AG04449 (cell line): ENCODE results near the gene PNPLA3.

Experiments
- CTCF ChIA-PET: fragments of 350-600 bp; formaldehyde crosslinking; extraction: SDS; loops from one replicate; lab custom pipeline; 2021; ENCODE audit warnings: antibody characterized with exemption; lab: Yijun Ruan, JAX
- POLR2A ChIA-PET: fragments of 400-600, 350-600 bp; formaldehyde crosslinking; extraction: SDS; loops from one replicate; lab custom pipeline; 2020; ENCODE audit warnings: antibody characterized with exemption, inconsistent platforms; lab: Yijun Ruan, JAX
- DNase-seq: peaks from one replicate; pipeline ENCODE4 v3.0.0-alpha.2; 2010; ENCODE audit warnings: low read depth, low spot score
- H3K4me3 ChIP-seq: 2 replicates; pipeline ENCODE4 v1.5.1; 2011; ENCODE audit warnings: low read depth, mild to moderate bottlenecking, control low read depth, low read length
- CTCF ChIP-seq: IDR thresholded peaks from one replicate; pipeline ENCODE4 v1.5.1; 2011; ENCODE audit warnings: mild to moderate bottlenecking, moderate library complexity, low read length, control low read depth, inconsistent platforms; ENCODE audit not compliant: insufficient read depth; ENCODE audit errors: missing control alignments

Gene PNPLA3

GRCh38 chr22:43905681-43906080, 17.9 kb upstream of the PNPLA3 start:
- CTCF ChIA-PET: interaction anchor here (1.0 to 2.2 kb wide), 5 partner anchors 9 to 720 kb away, joined by 3 to 11 read pairs (median 4); no protein-coding TSS in a partner anchor
- no peak for TF ChIP-seq CTCF

GRCh38 chr22:43909708-43910107, 13.9 kb upstream of the PNPLA3 start:
- no peak for TF ChIP-seq CTCF
- no peak overlapping the region for H3K4me3 ChIP-seq
- POLR2A ChIA-PET: no interaction called here
- DNase-seq: no peak
- CTCF ChIA-PET: no interaction called here

More at GRCh38 chr22:43905681-43906080, 17.9 kb upstream of the PNPLA3 start:
- H3K4me3 ChIP-seq: no peak overlapping the region
- no peak for DNase-seq
- POLR2A ChIA-PET: no interaction called here

- TF ChIP-seq CTCF: no peak
- no peak for DNase-seq
- ChIA-PET POLR2A (no interaction called here), CTCF (no interaction called here)
- H3K4me3 ChIP-seq: no peak overlapping the region
Measured at GRCh38 chr22:43910178-43910695, 13.4 kb upstream of the PNPLA3 start.

- CTCF ChIA-PET: interaction anchor here (1.4 kb wide), 2 partner anchors 10 to 11 kb away, joined by 3 read pairs; no protein-coding TSS in a partner anchor
- POLR2A ChIA-PET: no interaction called here
- no peak for TF ChIP-seq CTCF
- H3K4me3 ChIP-seq: no peak overlapping the region
- DNase-seq: no peak
Measured at GRCh38 chr22:43911351-43911750, 12.3 kb upstream of the PNPLA3 start.

GRCh38 chr22:43917521-43917920, 6.1 kb upstream of the PNPLA3 start:
- ChIA-PET POLR2A (no interaction called here), CTCF (interaction anchor here (1.9 kb wide), 1 partner anchor 14 kb away, joined by 6 read pairs; no protein-coding TSS in a partner anchor)
- DNase-seq: no peak

More at GRCh38 chr22:43917521-43917920, 6.1 kb upstream of the PNPLA3 start:
- no peak for TF ChIP-seq CTCF
- H3K4me3 ChIP-seq: no peak overlapping the region
